Loucy (cell line): ENCODE data around the gene FMN2.

Source experiments
- CTCF ChIP-seq: fragments of 200-600 bp; sonication (generic); conservative IDR thresholded peaks from 2 replicates; pipeline ENCODE4 v1.5.1; 2014; ENCODE audit warnings: mild to moderate bottlenecking, antibody characterized with exemption, low read length
- EZH2phosphoT487 ChIP-seq: fragments of 200-600 bp; IDR thresholded peaks from 2 replicates; pipeline ENCODE4 v1.6.1; 2018; ENCODE audit warnings: antibody characterized with exemption, mild to moderate bottlenecking, moderate library complexity, borderline replicate concordance

DNA sequence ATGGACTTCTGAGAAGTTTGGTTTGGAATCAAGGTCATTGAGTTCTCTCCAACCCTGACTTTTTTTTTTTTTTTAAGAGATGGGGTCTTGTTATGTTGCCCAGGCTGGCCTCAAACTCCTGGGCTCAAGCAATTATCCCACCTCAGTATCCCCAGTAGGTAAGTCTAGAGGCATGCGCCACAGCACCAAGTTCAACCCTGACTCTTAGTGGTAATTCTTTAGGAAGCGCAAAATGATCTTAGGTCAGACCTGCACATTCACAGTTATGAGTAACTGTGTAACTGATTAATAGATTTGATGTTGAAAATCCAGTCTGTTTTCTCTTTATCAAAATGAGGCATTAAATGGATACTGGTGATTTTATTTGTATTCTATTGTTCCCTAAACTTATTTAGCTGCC lies 424.4 kb downstream of the FMN2 start:
- TF ChIP-seq CTCF (no peak), EZH2phosphoT487 (no peak)
